Measurements from ENCODE around the gene IFI16.
"Not testable (repeated sequence)": the region's sequence is repeated elsewhere in the genome, so short reads cannot be mapped to it uniquely, and the experiment has no call there.

IFI16 gene

GRCh38 chr1:159009704-159010361 lies at the start of gene IFI16:
IFI16 (plus strand) TSS chr1:159009907; CDS start chr1:159014681, 4,774 bp downstream.
- DNase-seq = peak; percentile 71

GRCh38 chr1:158961178-158961577 lies 48.5 kb upstream of the IFI16 start:
- no peak for DNase-seq

GRCh38 chr1:158962983-158963382 lies 46.7 kb upstream of the IFI16 start:
- DNase-seq = no peak

DNA sequence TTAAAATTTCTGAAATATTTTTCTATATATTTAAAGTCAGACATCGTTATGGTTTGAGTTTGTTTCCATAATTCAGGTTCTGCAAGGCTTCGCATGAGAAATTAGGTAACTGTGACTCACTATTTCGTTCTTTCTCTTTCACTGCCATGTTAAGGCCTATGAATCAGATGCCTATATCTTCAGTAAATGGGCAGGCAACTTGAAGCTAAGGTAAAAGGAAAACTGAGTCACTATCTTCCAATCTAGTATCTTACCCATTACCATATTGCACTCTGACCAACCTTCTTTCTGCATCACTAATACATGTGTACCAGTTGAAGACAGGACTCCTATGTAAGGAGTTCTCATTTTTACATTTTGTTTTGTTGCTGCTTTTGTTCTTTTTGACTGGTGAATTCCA lies 40.5 kb upstream of the IFI16 start:
- DNase-seq = no peak

- no peak for DNase-seq
Observed at GRCh38 chr1:158969855-158970254, 39.9 kb upstream of the IFI16 start.

DNA sequence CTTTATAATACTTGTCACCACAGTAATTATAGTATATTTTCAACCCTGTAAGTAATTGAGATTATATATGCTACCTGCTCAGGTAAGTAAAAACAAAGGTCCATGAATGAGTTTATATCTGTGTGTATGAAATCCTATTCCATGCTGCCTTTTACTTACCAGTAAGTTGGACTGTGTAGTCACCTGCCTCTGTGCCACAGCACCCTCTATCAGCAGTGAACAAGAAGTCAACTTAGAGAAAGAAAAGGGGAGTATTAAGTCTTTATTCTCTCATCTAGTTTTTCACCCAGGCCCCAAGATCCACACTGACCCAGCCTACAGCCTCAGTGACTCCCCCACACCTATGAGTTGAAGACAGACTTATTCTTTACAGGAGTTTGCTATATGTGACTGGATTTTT lies 36.9 kb upstream of the IFI16 start:
- DNase-seq = peak; percentile 36

DNA sequence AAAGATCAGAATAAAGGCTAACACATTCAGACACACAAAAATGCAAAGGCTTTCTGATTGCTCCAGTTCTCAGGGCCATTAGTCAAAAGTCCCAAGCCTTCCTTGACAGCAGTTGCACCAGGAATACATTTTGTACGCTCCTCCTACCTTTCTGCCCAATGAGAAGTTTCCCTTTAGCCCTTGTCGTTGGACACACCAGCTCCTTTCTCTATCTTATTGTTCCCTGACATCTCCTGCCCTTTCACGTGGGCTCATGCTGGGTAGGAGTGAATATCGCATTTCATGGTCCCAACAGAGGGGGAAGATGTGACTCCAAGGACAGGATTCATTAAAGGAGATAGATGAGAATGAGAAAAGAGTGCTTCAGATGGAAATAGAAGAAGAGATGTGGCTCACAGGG lies 33.5 kb upstream of the IFI16 start:
- no peak for DNase-seq

DNA sequence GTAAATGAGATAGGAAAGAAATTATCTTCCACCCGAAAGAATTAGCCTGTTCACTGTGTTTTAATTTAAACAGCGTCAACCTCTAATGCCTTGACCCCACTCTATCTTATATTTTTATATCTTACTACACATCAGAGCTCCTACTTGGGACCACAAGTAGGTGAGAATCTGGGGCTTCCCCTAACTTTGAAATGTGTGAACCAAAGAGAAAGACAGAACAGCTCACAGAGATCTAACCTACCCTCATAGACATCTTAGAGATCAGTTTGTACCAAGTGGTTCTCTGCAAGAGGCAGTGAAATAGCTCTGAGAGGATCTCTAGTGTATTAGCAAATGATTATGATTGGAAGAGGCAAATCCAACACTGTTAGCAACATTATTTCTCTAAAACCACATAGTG lies 31.0 kb upstream of the IFI16 start:
- DNase-seq = no peak

- DNase-seq = no peak
Observed at GRCh38 chr1:158979229-158979628, 30.5 kb upstream of the IFI16 start.

DNA sequence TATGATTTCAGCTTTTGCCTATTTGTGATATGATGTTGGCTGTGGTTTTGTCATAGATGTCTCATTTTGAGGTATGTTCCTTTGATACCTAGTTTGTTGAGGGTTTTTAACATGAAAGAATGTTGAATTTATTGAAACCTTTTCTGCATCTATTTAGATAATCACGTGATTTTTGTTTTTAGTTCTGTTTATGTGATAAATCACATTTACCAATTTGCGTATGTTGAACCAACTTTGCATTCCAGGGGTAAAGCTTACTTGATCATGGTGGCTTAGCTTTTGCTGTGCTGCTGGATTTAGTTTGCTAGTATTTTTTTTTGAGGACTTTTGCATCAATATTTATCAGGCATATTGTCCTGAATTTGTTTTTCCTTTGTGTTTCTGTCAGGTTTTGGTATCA lies 26.5 kb upstream of the IFI16 start:
- no peak for DNase-seq

DNA sequence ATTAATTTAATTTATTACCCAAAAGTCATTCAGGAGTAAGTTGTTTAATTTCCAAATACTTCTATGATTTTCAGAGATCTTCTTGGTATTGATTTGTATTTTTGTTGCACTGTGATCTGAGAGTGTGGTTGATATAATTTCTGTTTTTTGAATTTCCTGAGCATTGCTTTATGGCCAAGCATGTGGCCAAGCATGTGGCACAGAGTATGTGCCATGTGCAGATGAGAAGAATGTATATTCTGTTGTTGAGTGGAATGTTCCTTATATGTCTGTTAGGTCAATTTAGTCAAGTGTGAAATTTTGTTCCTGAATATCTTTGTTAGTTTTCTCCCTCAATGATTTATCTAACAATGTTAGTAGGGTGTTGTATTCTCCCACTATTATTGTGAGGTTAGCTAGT lies 25.3 kb upstream of the IFI16 start:
- DNase-seq = no peak

- no peak for DNase-seq
Observed at GRCh38 chr1:158989424-158989823, 20.3 kb upstream of the IFI16 start.

DNA sequence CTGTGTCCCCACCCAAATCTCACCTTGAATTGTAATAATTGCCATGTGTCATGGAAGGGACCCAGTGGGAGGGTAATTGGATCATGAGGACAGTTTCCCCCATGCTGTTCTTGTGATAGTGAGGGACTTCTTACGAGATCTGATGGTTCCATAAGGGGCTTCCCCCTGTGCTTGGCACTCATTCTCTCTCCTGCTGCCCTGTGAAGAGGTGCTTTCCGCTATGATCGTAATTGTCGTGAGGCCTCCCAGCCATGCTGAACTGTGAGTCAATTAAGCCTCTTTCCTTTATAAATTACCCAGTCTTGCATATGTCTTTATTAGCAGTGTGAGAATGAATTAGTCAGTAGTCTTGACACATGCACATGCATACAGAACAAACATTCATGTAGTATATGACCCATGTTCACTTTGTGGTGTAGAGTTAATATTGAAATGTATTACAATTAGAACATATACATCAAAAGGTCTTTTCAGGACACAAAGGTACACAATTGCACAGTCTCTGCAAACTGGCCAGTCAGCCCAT lies 16.9 kb upstream of the IFI16 start:
- DNase-seq = no peak

DNA sequence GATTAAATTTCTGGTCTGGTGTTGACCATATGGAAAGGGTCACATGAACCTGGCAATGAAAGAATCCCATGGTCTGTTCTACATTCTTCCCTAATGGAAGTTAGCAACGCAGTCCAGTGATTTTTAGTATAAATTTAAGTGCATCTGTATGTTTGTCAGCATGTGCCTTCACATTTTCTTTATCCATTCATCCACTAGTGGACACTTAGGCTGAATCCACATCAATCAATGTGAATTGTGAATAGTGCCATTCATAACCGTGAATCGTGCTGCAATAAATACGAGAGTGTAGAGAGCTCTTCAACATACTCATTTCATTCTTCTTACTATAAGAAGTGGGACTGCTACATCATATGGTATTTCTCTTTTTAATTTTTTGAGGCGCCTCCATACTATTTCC lies 12.7 kb upstream of the IFI16 start:
- no peak for DNase-seq

DNA sequence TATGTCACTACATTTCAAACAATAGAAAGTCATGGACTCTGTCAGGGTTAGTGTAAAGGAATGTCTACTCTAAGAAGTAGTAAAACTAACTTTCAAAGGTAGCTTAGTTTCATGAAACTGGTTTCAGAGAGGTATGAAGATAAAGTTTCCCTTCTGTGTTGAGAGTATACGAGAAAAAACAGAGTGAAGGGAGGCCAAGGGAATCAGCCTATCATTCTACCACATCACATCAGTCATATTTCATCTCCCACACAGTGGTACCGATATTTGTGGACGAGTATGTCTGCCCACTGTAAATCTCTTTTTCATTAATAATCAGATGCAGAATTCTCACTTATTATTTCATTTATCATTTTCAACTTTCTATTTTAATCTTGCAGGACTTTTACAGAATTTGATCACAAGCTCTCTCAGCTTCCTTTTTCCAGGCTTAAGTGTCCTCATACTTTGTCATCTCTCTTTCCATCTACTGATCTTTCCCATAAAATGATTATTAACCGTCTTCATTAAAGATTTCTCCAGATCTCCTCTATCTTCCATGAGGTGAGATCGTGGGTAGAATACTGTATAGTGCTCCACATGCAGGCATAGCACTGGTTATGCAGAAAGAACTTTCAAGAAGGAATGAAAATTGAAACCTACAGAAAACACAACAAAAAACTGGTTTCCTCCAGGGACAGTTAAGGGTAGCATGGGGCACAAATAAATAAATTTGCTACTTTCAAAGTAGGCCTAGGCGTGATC lies 11.5 kb upstream of the IFI16 start:
- no peak for DNase-seq

- peak; percentile 41 for DNase-seq
Observed at GRCh38 chr1:158998781-158999161, 10.9 kb upstream of the IFI16 start.

DNA sequence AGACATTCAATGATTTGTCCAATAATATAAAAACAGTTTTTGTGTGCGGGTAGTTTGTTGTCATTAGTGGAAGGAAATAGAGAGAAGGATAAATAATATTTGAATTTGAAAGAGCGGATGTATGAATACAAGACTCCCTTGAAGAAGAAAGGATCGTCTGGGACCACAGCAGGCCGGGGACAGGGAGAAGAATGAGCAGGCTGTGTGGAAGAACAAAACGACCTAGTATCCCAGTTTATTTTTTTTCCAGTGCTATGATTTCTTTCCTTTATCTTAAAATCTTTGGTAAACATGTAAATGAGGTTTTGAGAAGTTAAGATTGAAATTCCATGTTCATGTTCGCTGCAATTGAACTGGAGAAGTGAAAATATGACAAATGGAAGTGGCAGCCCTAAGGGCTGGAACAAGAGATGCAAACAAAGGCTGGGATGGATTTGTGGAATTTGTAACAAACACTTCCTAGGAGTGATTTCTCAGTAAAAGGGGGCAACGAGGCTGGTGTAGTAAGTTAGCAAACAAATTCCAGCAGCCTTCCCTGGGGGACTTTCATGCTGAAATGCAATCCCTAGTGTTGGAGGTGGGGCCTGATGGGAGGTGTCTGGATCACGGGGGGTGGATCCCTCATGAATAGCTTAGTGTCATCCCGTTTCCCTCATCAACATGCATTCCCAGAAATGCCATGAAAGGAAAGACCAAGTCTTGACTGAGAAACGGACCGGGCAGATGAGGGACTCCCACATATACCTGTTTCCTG lies 10.2 kb upstream of the IFI16 start:
- no peak for DNase-seq

DNA sequence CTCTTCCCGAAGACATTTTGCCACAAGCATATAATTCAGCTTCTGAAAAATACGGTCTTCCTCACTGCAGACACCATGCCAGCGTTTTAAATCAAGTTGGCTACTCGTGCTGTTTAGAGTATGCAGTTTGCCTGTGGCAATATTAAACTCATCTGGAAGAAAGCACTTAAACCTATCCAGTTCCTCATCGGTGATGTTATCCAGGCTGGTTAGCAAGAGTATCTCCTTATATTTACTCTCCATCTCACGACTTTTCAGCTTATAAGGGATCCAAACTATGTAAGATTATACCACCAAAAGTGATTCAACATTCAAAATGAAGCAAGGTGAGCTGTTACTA lies 9.7 kb upstream of the IFI16 start:
- DNase-seq = no peak

DNA sequence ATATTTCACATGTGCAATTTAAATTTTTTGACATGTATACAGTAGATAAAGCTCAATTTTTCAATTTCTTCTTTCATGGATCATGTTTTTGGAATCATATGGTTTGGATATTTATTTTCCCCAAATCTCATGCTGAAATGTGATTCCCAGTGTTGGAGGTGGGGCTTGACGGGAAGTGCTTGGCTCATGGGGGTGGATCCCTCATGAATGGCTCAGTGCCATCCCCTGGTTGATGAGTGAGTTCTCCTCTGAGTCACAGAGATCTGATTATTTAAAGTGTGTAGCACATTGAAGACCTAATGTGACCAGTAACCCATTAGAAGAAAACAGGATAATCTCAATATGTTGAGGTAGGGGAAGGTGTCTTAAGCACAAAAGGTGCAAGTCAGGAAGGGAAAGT lies 9.1 kb upstream of the IFI16 start:
- DNase-seq = no peak

GRCh38 chr1:159005161-159005560 lies 4.5 kb upstream of the IFI16 start:
- no peak for DNase-seq

GRCh38 chr1:159005676-159006075 lies 4.0 kb upstream of the IFI16 start:
- peak; percentile 54 for DNase-seq

DNA sequence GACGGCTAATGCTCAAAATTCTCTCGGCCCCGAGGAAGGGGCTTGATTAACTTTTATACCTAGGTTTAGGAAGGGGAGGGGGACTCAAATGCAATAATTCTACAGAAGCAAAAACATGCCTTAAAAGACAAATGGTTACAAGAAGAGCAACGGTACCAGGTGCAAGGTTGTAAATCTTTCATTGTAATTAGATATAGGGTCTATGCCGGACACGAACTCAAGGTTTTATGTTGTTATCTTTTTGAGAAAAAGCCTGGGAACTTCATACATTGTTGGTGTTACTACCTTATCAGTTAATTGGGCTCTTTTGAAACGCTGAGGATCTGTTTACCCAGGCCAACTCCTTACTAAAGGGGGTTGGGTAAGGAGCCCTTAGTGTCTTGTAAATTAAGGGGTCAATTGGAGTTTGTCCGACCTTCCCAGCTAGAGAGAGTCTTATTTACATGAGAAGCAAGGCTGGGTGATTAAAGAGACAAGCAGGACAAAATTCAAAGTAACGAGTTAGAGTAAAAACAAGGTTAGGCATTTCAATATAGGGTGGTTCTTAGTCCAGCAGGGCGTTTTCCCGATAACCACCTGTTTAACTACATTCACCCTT lies 3.4 kb upstream of the IFI16 start:
- DNase-seq = not testable (repeated sequence)

GRCh38 chr1:159007726-159008125 lies 2.0 kb upstream of the IFI16 start:
- DNase-seq = no peak
